ENCODE results near the gene NTNG1. TPM values are rescaled to one million over a fixed set of nuclear protein-coding genes. Genes with fewer than 3 reads are reported as not detected.

Gene NTNG1
- total and polyA plus RNA-seq, 4 donors, result 0.72 to 26.7 (median 3.9) TPM

DNA sequence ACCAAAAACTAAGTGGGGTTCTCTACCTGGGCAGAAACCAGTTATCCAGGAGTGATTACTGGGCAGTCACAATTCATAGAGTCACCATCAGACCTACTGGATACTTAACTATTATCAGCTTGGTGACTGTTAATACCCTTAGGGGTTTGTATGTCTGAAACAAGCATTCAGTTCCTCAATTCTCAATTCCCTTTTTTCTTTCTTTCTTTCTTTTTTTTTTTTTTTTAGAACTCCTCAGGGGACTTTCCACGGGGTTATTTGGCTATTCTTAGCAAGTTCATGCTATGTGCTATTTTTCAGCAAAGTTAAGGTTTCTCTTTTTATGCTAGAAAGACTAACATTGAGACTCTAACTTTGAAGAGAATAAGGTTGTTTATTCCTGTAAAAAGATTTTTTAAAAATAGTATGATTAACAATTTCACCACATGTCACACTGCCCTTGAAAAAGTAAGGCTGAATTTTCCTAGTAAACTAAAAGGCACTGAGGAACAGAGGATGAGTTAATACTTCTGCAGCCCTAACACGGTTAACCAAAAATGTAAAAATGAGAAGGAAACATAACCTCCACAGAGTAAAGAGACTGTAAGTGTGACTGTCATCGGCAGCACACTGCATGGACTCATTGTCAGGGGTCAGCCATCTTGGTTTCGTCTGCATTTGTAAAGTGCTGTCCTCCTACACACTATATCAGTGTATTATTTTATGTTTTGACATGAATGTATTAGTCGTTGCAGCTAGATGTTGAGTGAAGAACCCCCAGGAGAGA lies 310.2 kb downstream of the NTNG1 start:
- ATAC-seq (ENCODE audit: insufficient read depth, low FRiP score), result no peak
- 66 to 77% methylated on average over 5 of the region's 5 CpGs for WGBS, 2 donors

DNA sequence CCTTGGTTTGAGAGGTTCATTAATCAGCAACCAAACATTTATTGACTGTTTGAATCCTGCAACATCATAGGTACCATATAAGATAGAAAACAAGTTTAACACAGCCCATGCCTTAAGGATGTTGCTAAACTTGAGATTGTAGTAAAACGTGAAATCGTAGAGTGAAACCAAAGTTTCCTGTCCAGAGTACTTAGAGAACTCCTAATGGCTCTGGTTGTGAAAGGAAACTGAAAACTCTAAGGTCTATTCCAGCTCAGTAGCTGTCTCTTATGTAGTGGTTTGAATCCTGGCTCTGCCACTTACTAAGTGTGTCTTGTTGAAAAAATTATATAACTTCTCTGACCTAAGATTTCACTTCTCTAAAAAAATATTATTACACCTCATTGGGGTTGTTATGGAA lies 310.9 kb downstream of the NTNG1 start:
- Histone ChIP-seq H3K27ac (ENCODE audit: low read depth in 1 of 2, low read length in 1 of 2) (no peak overlapping the region), H3K9me3 (ENCODE audit: control insufficient read depth in 4 of 4, insufficient read depth in 3 of 4, low read length in 3 of 4) (no peaks in the 10 kb centered on the region), H3K9ac (ENCODE audit: insufficient read depth in 1 of 2, low read length in 2 of 2) (no peak overlapping the region), H3K27me3 (ENCODE audit: control insufficient read depth in 3 of 3, insufficient read depth in 3 of 3, low read length in 2 of 3) (peaks cover 0 to 3% (median 3%) of the 10 kb centered on the region in 3 donors), H3K36me3 (ENCODE audit: control insufficient read depth in 4 of 4, insufficient read depth in 4 of 4, low read length in 4 of 4) (peaks cover 0 to 4% (median 0%) of the 10 kb centered on the region in 4 donors), H3K4me3 (no peak overlapping the region), H3K4me1 (ENCODE audit: control insufficient read depth in 5 of 5, insufficient read depth in 5 of 5, low read length in 5 of 5) (no peaks in the 10 kb centered on the region)
- ATAC-seq (ENCODE audit: insufficient read depth, low FRiP score) (no peak), DNase-seq (no peak)
- WGBS, 2 donors, result 40 to 58% methylated on average over 2 of the region's 2 CpGs
- TF ChIP-seq, protein P1, sequence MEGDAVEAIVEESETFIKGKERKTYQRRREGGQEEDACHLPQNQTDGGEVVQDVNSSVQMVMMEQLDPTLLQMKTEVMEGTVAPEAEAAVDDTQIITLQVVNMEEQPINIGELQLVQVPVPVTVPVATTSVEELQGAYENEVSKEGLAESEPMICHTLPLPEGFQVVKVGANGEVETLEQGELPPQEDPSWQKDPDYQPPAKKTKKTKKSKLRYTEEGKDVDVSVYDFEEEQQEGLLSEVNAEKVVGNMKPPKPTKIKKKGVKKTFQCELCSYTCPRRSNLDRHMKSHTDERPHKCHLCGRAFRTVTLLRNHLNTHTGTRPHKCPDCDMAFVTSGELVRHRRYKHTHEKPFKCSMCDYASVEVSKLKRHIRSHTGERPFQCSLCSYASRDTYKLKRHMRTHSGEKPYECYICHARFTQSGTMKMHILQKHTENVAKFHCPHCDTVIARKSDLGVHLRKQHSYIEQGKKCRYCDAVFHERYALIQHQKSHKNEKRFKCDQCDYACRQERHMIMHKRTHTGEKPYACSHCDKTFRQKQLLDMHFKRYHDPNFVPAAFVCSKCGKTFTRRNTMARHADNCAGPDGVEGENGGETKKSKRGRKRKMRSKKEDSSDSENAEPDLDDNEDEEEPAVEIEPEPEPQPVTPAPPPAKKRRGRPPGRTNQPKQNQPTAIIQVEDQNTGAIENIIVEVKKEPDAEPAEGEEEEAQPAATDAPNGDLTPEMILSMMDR (IDR thresholded peaks at IDR 0.05; ENCODE audit: control extremely low read depth, extremely low read depth), result no peak

More for the DNA sequence above, 310.2 kb downstream of the NTNG1 start:
- no peak overlapping the region for H3K27ac ChIP-seq (ENCODE audit: low read depth in 1 of 2, low read length in 1 of 2)
- no peak for DNase-seq
- no peak overlapping the region for H3K4me3 ChIP-seq
- peaks cover 0 to 3% (median 3%) of the 10 kb centered on the region in 3 donors for H3K27me3 ChIP-seq (ENCODE audit: control insufficient read depth in 3 of 3, insufficient read depth in 3 of 3, low read length in 2 of 3)
- peaks cover 0 to 4% (median 0%) of the 10 kb centered on the region in 4 donors for H3K36me3 ChIP-seq (ENCODE audit: control insufficient read depth in 4 of 4, insufficient read depth in 4 of 4, low read length in 4 of 4)
- TF ChIP-seq, protein P1 (IDR thresholded peaks at IDR 0.05; ENCODE audit: control extremely low read depth, extremely low read depth), result no peak
- peaks cover 0 to 3% (median 0%) of the 10 kb centered on the region in 5 donors for H3K4me1 ChIP-seq (ENCODE audit: control insufficient read depth in 5 of 5, insufficient read depth in 5 of 5, low read length in 5 of 5)
- no peak overlapping the region for H3K9ac ChIP-seq (ENCODE audit: insufficient read depth in 1 of 2, low read length in 2 of 2)
- no peaks in the 10 kb centered on the region for H3K9me3 ChIP-seq (ENCODE audit: control insufficient read depth in 4 of 4, insufficient read depth in 3 of 4, low read length in 3 of 4)

DNA sequence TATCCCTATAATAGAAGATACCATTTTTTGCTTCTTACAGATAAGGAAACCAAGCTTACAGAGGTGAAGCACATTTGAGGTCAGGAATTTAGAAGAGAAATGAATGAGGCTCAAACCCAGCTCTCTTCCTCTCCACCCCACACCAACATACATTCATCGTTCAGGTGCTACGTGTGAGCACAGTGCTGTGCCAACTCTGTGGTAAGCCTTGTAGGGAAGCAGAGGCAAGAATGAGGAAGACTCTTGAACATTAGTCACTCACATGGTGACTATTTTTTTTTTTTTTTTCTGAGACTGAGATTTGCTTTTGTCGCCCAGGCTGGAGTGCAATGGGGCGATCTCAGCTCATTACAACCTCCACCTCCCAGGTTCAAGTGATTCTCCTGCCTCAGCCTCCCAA lies 314.0 kb downstream of the NTNG1 start:
- ATAC-seq (ENCODE audit: insufficient read depth, low FRiP score), result no peak

More for the DNA sequence above, 314.0 kb downstream of the NTNG1 start:
- H3K9me3 ChIP-seq (ENCODE audit: control insufficient read depth in 4 of 4, insufficient read depth in 3 of 4, low read length in 3 of 4), result peaks cover 0 to 2% (median 0%) of the 10 kb centered on the region in 4 donors
- DNase-seq, result no peak
- no peak overlapping the region for H3K9ac ChIP-seq (ENCODE audit: insufficient read depth in 1 of 2, low read length in 2 of 2)
- H3K4me3 ChIP-seq, result no peak overlapping the region
- no peak overlapping the region for H3K27ac ChIP-seq (ENCODE audit: low read depth in 1 of 2, low read length in 1 of 2)
- H3K36me3 ChIP-seq (ENCODE audit: control insufficient read depth in 4 of 4, insufficient read depth in 4 of 4, low read length in 4 of 4), result peaks cover 0 to 4% (median 0%) of the 10 kb centered on the region in 4 donors
- WGBS, 2 donors, result 60% methylated on average over 4 of the region's 4 CpGs
- TF ChIP-seq, protein P1 (IDR thresholded peaks at IDR 0.05; ENCODE audit: control extremely low read depth, extremely low read depth), result no peak
- H3K4me1 ChIP-seq (ENCODE audit: control insufficient read depth in 5 of 5, insufficient read depth in 5 of 5, low read length in 5 of 5), result no peaks in the 10 kb centered on the region
- peaks cover 0 to 3% (median 3%) of the 10 kb centered on the region in 3 donors for H3K27me3 ChIP-seq (ENCODE audit: control insufficient read depth in 3 of 3, insufficient read depth in 3 of 3, low read length in 2 of 3)
